H1 (cell line): Measurements from ENCODE around the gene PRKN. TPM values are rescaled to one million over a fixed set of nuclear protein-coding genes. Genes with fewer than 3 reads are reported as not detected.
A peak's percentile ranks its signal among the peaks of the same experiment; 100 is the strongest.

Experiments
- CTCF ChIA-PET: fragments of 300-600 bp; sonication (Branson Sonifier 250); formaldehyde crosslinking; loops from one replicate; lab custom pipeline; 2021; ENCODE audit not compliant: partially characterized antibody; lab: Charles Lee
- POLR2A ChIA-PET: fragments of 300-600 bp; sonication (Branson Sonifier 250); formaldehyde crosslinking; loops from one replicate; lab custom pipeline; 2021; ENCODE audit warnings: inconsistent platforms; ENCODE audit not compliant: partially characterized antibody; lab: Charles Lee
- DNase-seq, 2 experiments: peaks; one replicate each; pipeline versions ENCODE4 v3.0.0 to v3.0.0-alpha.2; 2010 to 2022; ENCODE audit warnings: low spot score in 2 of 2, low read depth in 1 of 2, mixed read lengths in 1 of 2
- FAIRE-seq: peaks from 2 replicates; lab custom pipeline; 2011; peaks lifted over from hg19 to GRCh38; lab: Jason Lieb, UNC
- H2AFZ ChIP-seq: 2 replicates; pipeline ENCODE4 v1.8.1; 2012; ENCODE audit warnings: low read length, inconsistent platforms
- H2AK5ac ChIP-seq: 2 replicates; pipeline ENCODE4 v1.6.1; 2013; ENCODE audit warnings: low read depth, low read length
- H2BK120ac ChIP-seq: replicated peaks from 2 replicates; pipeline ENCODE3; 2013; ENCODE audit warnings: low read depth, low read length, inconsistent platforms
- H2BK12ac ChIP-seq: 2 replicates; pipeline ENCODE4 v1.6.1; 2013; ENCODE audit warnings: low read depth, low read length
- H2BK15ac ChIP-seq: 2 replicates; pipeline ENCODE4 v1.6.1; 2013; ENCODE audit warnings: low read length
- H2BK20ac ChIP-seq: 2 replicates; pipeline ENCODE4 v1.6.1; 2013; ENCODE audit warnings: low read length
- H2BK5ac ChIP-seq: 2 replicates; pipeline ENCODE4 v1.6.1; 2013; ENCODE audit warnings: low read depth, low read length
- H3K14ac ChIP-seq: 2 replicates; pipeline ENCODE4 v1.6.1; 2013; ENCODE audit warnings: inconsistent platforms; ENCODE audit not compliant: insufficient read length
- H3K18ac ChIP-seq: 2 replicates; pipeline ENCODE4 v1.6.1; 2013; ENCODE audit warnings: low read length; ENCODE audit errors: extremely low read depth
- H3K23ac ChIP-seq: 2 replicates; pipeline ENCODE4 v1.6.1; 2013; ENCODE audit warnings: inconsistent platforms; ENCODE audit not compliant: insufficient read length
- H3K23me2 ChIP-seq: 2 replicates; pipeline ENCODE4 v1.6.1; 2013; ENCODE audit warnings: low read depth, low read length
- H3K27ac ChIP-seq: 2 replicates; pipeline ENCODE4 v1.6.1; 2011; ENCODE audit warnings: low read depth, low read length, inconsistent platforms
- H3K27me3 ChIP-seq, 4 experiments: replicated peaks in 1 of 4; 1 replicate in 1 of 4; 2 replicates in 3 of 4; pipeline versions ENCODE4 v1.6.1 to v1.8.1; 2011 to 2013; ENCODE audit warnings: low read length in 3 of 4, mild to moderate bottlenecking in 3 of 4, inconsistent platforms in 2 of 4, mixed read lengths in 2 of 4, moderate library complexity in 1 of 4; ENCODE audit not compliant: control insufficient read depth in 3 of 4, insufficient read depth in 3 of 4; ENCODE audit errors: extremely low read depth in 1 of 4
- H3K36me3 ChIP-seq, 4 experiments: 2 replicates each; pipeline versions ENCODE4 v1.6.1 to v1.8.1; 2011 to 2013; ENCODE audit warnings: mild to moderate bottlenecking in 4 of 4, low read length in 3 of 4, moderate library complexity in 2 of 4, control low read depth in 1 of 4, inconsistent platforms in 1 of 4; ENCODE audit not compliant: insufficient read depth in 4 of 4, control insufficient read depth in 2 of 4
- H3K4ac ChIP-seq: replicated peaks from 2 replicates; pipeline ENCODE3; 2013; ENCODE audit warnings: low read length, low read depth, mixed read lengths, inconsistent platforms; ENCODE audit not compliant: insufficient read length
- H3K4me1 ChIP-seq, 4 experiments: replicated peaks in 1 of 4; 1 replicate in 1 of 4; 2 replicates in 3 of 4; pipeline versions ENCODE4 v1.6.1 to v1.8.1; 2011 to 2013; ENCODE audit warnings: low read length in 3 of 4, inconsistent platforms in 2 of 4, mixed read lengths in 1 of 4; ENCODE audit not compliant: insufficient read depth in 4 of 4, control insufficient read depth in 3 of 4
- H3K4me2 ChIP-seq, 2 experiments: 2 replicates each; pipeline versions ENCODE4 v1.6.1 to v1.8.1; 2011 to 2013; ENCODE audit warnings: low read depth in 2 of 2, low read length in 2 of 2, control low read depth in 1 of 2, inconsistent platforms in 1 of 2, mild to moderate bottlenecking in 1 of 2; ENCODE audit not compliant: insufficient read depth in 1 of 2
- H3K4me3 ChIP-seq, 4 experiments: fragments of 200-600, 300-600 bp in 1 of 4; sonication (generic), shearing (Covaris generic), sonication (Bioruptor Twin) in 1 of 4; 2 replicates each; pipeline versions ENCODE4 v1.5.1 to v1.8.1; 2011 to 2016; ENCODE audit warnings: low read length in 4 of 4, low read depth in 3 of 4, control low read depth in 2 of 4, inconsistent platforms in 2 of 4, mild to moderate bottlenecking in 2 of 4, mixed read lengths in 1 of 4, moderate library complexity in 1 of 4; ENCODE audit not compliant: insufficient read depth in 2 of 4; ENCODE audit errors: extremely low read depth in 1 of 4
- H3K56ac ChIP-seq: replicated peaks from 2 replicates; pipeline ENCODE3; 2013; ENCODE audit warnings: low read depth, mild to moderate bottlenecking, mixed read lengths, low read length, inconsistent platforms; ENCODE audit not compliant: insufficient read length
- H3K79me1 ChIP-seq: 2 replicates; pipeline ENCODE4 v1.6.1; 2013; ENCODE audit warnings: low read depth, low read length, control low read depth
- H3K79me2 ChIP-seq, 2 experiments: 2 replicates each; pipeline versions ENCODE4 v1.6.1 to v1.8.1; 2012 to 2013; ENCODE audit warnings: low read length in 2 of 2, mild to moderate bottlenecking in 2 of 2, inconsistent platforms in 1 of 2; ENCODE audit not compliant: insufficient read depth in 2 of 2, control insufficient read depth in 1 of 2
- H3K9ac ChIP-seq, 4 experiments: replicated peaks in 1 of 4; 1 replicate in 1 of 4; 2 replicates in 3 of 4; pipeline versions ENCODE4 v1.6.1 to v1.8.1; 2011 to 2013; ENCODE audit warnings: low read depth in 3 of 4, low read length in 3 of 4, control low read depth in 2 of 4, mild to moderate bottlenecking in 2 of 4, moderate library complexity in 2 of 4, inconsistent platforms in 1 of 4; ENCODE audit errors: extremely low read depth in 1 of 4
- H3K9me3 ChIP-seq, 2 experiments: 2 replicates each; pipeline versions ENCODE4 v1.6.1 to v1.8.1; 2012 to 2013; ENCODE audit warnings: mild to moderate bottlenecking in 2 of 2, moderate library complexity in 2 of 2, control low read depth in 1 of 2, inconsistent platforms in 1 of 2, low read depth in 1 of 2, low read length in 1 of 2, mixed read lengths in 1 of 2; ENCODE audit not compliant: insufficient read depth in 2 of 2
- H4K20me1 ChIP-seq, 2 experiments: replicated peaks in 1 of 2; 2 replicates each; pipeline versions ENCODE3 to v1.8.1; 2011 to 2013; ENCODE audit warnings: inconsistent platforms in 2 of 2, low read length in 2 of 2, mild to moderate bottlenecking in 1 of 2; ENCODE audit not compliant: insufficient read depth in 2 of 2, control insufficient read depth in 1 of 2
- H4K5ac ChIP-seq: 2 replicates; pipeline ENCODE4 v1.6.1; 2013; ENCODE audit warnings: low read length, low read depth, mixed read lengths, inconsistent platforms; ENCODE audit not compliant: insufficient read length
- H4K8ac ChIP-seq: 2 replicates; pipeline ENCODE4 v1.8.0; 2013; ENCODE audit warnings: mild to moderate bottlenecking, moderate library complexity, low read length, inconsistent platforms; ENCODE audit not compliant: insufficient read depth; ENCODE audit errors: extremely low read depth
- H4K91ac ChIP-seq: replicated peaks from 2 replicates; pipeline ENCODE3; 2013; ENCODE audit warnings: low read length, mixed read lengths, inconsistent platforms; ENCODE audit not compliant: insufficient read length
- KDM1A ChIP-seq: fragments of 200-600, 300-600 bp; sonication (generic); IDR thresholded peaks from 2 replicates; pipeline ENCODE4 v1.7.1; 2016; ENCODE audit warnings: mild to moderate bottlenecking, low read length, borderline replicate concordance
- polyA plus RNA-seq, 7 experiments: library from polyadenylated mRNA; depleted of rRNA in 3 of 7; stranded (reverse) in 5 of 7; unstranded in 2 of 7; fragments of >200 nt in 5 of 7; fragments of 200-250 nt in 2 of 7; gene quantifications; 1 replicate in 5 of 7; 2 replicates in 1 of 7; 4 replicates in 1 of 7; pipeline versions ENCODE4 v1.2.1 to v1.2.3, GENCODE V29; 2011 to 2013; ENCODE audit warnings: missing spikeins in 2 of 7, mixed read lengths in 2 of 7
- total RNA-seq: library from RNA; stranded (reverse); fragmentation: NEBNext Ultra II Directional; extraction: Animal tissue kit (Norgen Biotek cat#: 25700); gene quantifications from 2 replicates; pipeline ENCODE4 v1.2.1, GENCODE V29; 2021

The PRKN gene
- total and polyA plus RNA-seq, 2 of the 8 experiments (the other 6 are each of a cell fraction or from before 2014, with no cell fraction given): 0.13 to 0.29 TPM

GRCh38 chr6:162459985-162460384 lies 267.6 kb downstream of the PRKN start:
- H2AK5ac ChIP-seq: no peak overlapping the region
- H3K14ac ChIP-seq: no peak overlapping the region
- no peak overlapping the region for H3K4me2 ChIP-seq
- no peak overlapping the region for H3K4me3 ChIP-seq
- FAIRE-seq (no peak), DNase-seq (no peak)
- no peak overlapping the region for H4K8ac ChIP-seq
- CTCF ChIA-PET: no interaction called here
- no peaks in the 10 kb centered on the region for H3K27me3 ChIP-seq
- no peak overlapping the region for H2BK5ac ChIP-seq
- no peak overlapping the region for H3K56ac ChIP-seq
- H3K79me1 ChIP-seq: no peaks in the 10 kb centered on the region
- no peak overlapping the region for H2BK15ac ChIP-seq
- POLR2A ChIA-PET: no interaction called here
- H3K9me3 ChIP-seq: no peaks in the 10 kb centered on the region
- no peak overlapping the region for H2AFZ ChIP-seq
- no peaks in the 10 kb centered on the region for H3K79me2 ChIP-seq
- no peak overlapping the region for H2BK120ac ChIP-seq
- H3K27ac ChIP-seq: no peak overlapping the region
- H3K18ac ChIP-seq: no peak overlapping the region
- H4K20me1 ChIP-seq: no peaks in the 10 kb centered on the region
- H2BK12ac ChIP-seq: no peak overlapping the region
- H3K36me3 ChIP-seq: no peaks in the 10 kb centered on the region
- H3K4ac ChIP-seq: no peak overlapping the region
- no peak overlapping the region for H4K5ac ChIP-seq
- no peak overlapping the region for H2BK20ac ChIP-seq
- no peak overlapping the region for H3K9ac ChIP-seq
- H3K23me2 ChIP-seq: no peaks in the 10 kb centered on the region
- H3K23ac ChIP-seq: no peak overlapping the region
- no peak overlapping the region for H4K91ac ChIP-seq
- no peaks in the 10 kb centered on the region for H3K4me1 ChIP-seq
- peak; percentile 67; the same call in 1 of the 2 replicates for TF ChIP-seq KDM1A
